ENCODE results near the gene MRPS14. TPM values are rescaled to one million over a fixed set of nuclear protein-coding genes. Genes with fewer than 3 reads are reported as not detected.
"Not testable (repeated sequence)": the region's sequence is repeated elsewhere in the genome, so short reads cannot be mapped to it uniquely, and the experiment has no call there.

Gene MRPS14
- total RNA-seq, 4 donors from 2014 or later, result 10.8 to 15.6 (median 12.3) TPM

DNA sequence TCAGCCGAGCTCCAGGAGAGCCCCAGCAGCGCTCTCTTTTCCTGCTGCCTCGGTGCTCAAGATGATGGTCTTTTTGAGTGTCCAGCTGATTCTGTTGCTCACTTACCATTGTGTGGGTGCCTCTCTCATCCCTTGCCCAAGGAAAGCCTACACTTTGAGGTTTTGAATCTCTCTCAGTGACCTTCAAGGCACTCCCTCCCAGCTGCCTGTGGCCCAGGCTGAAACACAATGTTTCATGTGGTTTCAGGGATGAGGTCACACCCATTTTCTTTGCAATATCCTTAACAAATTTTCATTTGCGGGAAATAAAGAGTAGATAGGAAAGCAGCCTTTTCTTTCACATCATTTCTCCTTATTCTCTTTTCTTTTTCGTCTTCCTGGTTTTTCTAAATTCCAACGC is 12.6 kb upstream of the MRPS14 start:
- Histone ChIP-seq H3K4me3 (no peak overlapping the region), H3K27me3 (no peaks in the 10 kb centered on the region), H3K27ac (no peak overlapping the region), H3K9me3 (no peaks in the 10 kb centered on the region), H3K4me1 (no peaks in the 10 kb centered on the region), H3K36me3 (no peaks in the 10 kb centered on the region)
- no peak for ATAC-seq
- no peak for TF ChIP-seq POLR2A (IDR thresholded peaks at IDR 0.05)
- TF ChIP-seq, protein P1, sequence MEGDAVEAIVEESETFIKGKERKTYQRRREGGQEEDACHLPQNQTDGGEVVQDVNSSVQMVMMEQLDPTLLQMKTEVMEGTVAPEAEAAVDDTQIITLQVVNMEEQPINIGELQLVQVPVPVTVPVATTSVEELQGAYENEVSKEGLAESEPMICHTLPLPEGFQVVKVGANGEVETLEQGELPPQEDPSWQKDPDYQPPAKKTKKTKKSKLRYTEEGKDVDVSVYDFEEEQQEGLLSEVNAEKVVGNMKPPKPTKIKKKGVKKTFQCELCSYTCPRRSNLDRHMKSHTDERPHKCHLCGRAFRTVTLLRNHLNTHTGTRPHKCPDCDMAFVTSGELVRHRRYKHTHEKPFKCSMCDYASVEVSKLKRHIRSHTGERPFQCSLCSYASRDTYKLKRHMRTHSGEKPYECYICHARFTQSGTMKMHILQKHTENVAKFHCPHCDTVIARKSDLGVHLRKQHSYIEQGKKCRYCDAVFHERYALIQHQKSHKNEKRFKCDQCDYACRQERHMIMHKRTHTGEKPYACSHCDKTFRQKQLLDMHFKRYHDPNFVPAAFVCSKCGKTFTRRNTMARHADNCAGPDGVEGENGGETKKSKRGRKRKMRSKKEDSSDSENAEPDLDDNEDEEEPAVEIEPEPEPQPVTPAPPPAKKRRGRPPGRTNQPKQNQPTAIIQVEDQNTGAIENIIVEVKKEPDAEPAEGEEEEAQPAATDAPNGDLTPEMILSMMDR (IDR thresholded peaks at IDR 0.05 in 4 of 5, conservative IDR thresholded peaks at IDR 0.05 in 1 of 5), result no peak
- in situ Hi-C loops (cut with MboI; ENCODE audit: low sequenced_read_pairs in 4 of 4) (loop anchor here in 3 of 4 donors (10.0 to 25.0 kb wide), 2 partner anchors 89 to 276 kb away; no protein-coding TSS in a partner anchor), intact Hi-C loops (cut with DNase I; ENCODE audit: low total_unique reads) (no loop called here)
- DNase-seq, result no peak

DNA sequence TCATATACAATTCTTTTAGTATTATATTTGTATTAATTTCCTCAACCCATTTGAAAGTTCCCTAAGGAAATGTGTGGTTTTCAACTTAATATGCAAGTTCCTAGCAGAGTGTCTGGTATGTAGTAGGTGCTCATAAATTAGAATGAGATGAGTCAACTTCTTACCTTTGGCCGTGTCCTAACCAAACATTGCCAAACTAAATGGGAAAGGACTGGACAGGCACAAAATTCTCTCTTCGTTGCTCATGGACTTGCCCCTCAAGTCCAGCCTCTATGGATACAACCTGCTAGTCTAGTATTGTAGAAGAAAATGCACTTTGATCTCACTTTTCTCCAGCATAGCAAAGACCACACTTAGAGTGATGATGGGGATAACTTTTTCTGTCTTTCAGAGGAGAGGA is 11.6 kb upstream of the MRPS14 start:
- no peaks in the 10 kb centered on the region for H3K9me3 ChIP-seq
- no peaks in the 10 kb centered on the region for H3K4me1 ChIP-seq
- in situ Hi-C loops (cut with MboI; ENCODE audit: low sequenced_read_pairs in 4 of 4), result loop anchor here (5.0 to 25.0 kb wide), 3 partner anchors 88 to 278 kb away; no protein-coding TSS in a partner anchor
- ATAC-seq, result no peak
- no peak for DNase-seq
- intact Hi-C loops (cut with DNase I; ENCODE audit: low total_unique reads), result no loop called here
- no peak overlapping the region for H3K27ac ChIP-seq
- H3K27me3 ChIP-seq, result no peaks in the 10 kb centered on the region
- no peaks in the 10 kb centered on the region for H3K36me3 ChIP-seq
- H3K4me3 ChIP-seq, result no peak overlapping the region
- TF ChIP-seq, protein P1 (IDR thresholded peaks at IDR 0.05 in 4 of 5, conservative IDR thresholded peaks at IDR 0.05 in 1 of 5), result no peak
- TF ChIP-seq POLR2A (IDR thresholded peaks at IDR 0.05), result no peak

DNA sequence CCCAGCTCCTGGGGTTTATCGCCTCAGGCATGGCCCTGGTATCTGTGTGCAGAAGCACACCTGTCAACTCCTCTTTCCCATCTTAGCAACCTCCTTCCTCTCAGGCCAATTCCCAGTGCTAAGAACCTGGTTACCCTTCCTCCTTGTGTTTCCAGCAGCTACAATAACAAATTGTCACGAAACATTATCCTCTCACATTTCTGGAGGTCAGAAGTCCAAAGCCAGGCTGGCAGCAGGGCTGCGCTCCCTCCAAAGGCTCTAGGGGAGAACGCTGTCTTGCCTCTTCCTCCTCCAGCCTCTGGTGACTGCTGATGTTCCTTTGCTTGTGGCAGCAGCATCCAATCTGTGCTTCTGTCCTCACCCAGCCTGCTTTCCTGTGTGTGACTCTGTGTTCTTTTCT is 10.7 kb upstream of the MRPS14 start:
- Histone ChIP-seq H3K4me3 (no peak overlapping the region), H3K36me3 (no peaks in the 10 kb centered on the region), H3K9me3 (no peaks in the 10 kb centered on the region), H3K27ac (no peak overlapping the region), H3K4me1 (no peaks in the 10 kb centered on the region), H3K27me3 (no peaks in the 10 kb centered on the region)
- intact Hi-C loops (cut with DNase I; ENCODE audit: low total_unique reads) (no loop called here), in situ Hi-C loops (cut with MboI; ENCODE audit: low sequenced_read_pairs in 4 of 4) (loop anchor here (5.0 to 25.0 kb wide), 3 partner anchors 88 to 278 kb away; no protein-coding TSS in a partner anchor)
- DNase-seq, result no peak
- ATAC-seq, result no peak
- TF ChIP-seq, protein P1 (IDR thresholded peaks at IDR 0.05 in 4 of 5, conservative IDR thresholded peaks at IDR 0.05 in 1 of 5), result no peak
- no peak for TF ChIP-seq POLR2A (IDR thresholded peaks at IDR 0.05)

DNA sequence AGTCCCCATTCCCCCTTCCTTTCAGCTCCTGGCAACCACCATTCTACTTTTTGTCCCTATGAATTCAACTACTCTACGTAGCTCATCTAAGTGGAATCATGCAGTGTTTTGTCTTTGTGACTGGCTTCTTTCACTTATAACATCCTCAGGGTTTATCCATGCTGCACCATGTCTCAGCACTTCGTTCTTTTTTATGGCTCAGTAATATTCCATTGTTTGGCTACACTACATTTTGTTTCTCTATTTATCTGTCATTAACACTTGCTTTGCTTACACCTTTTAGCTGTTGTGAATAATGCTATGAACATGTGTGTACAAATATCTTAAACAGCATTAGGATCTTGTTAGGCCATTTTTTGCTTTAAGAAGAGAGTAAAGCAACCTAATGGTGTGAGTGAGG is 1.5 kb upstream of the MRPS14 start:
- ATAC-seq (no peak), DNase-seq (no peak)
- H3K27me3 ChIP-seq, result no peaks in the 10 kb centered on the region
- H3K4me1 ChIP-seq, result peaks cover 15 to 22% of the 10 kb centered on the region in 2 donors
- no peak for TF ChIP-seq POLR2A (IDR thresholded peaks at IDR 0.05)
- TF ChIP-seq, protein P1 (IDR thresholded peaks at IDR 0.05 in 4 of 5, conservative IDR thresholded peaks at IDR 0.05 in 1 of 5), result no peak
- H3K36me3 ChIP-seq, result no peaks in the 10 kb centered on the region
- no peak overlapping the region for H3K27ac ChIP-seq
- in situ Hi-C loops (cut with MboI; ENCODE audit: low sequenced_read_pairs in 4 of 4), result loop anchor here in 3 of 4 donors (10.0 to 25.0 kb wide), 2 partner anchors 288 to 300 kb away; no protein-coding TSS in a partner anchor
- H3K9me3 ChIP-seq, result no peaks in the 10 kb centered on the region
- intact Hi-C loops (cut with DNase I; ENCODE audit: low total_unique reads), result loop anchor here (5.0 to 10.0 kb wide), 2 partner anchors 168 to 290 kb away; partner anchors contain the start of gene KIAA0040
- H3K4me3 ChIP-seq, result no peak overlapping the region

DNA sequence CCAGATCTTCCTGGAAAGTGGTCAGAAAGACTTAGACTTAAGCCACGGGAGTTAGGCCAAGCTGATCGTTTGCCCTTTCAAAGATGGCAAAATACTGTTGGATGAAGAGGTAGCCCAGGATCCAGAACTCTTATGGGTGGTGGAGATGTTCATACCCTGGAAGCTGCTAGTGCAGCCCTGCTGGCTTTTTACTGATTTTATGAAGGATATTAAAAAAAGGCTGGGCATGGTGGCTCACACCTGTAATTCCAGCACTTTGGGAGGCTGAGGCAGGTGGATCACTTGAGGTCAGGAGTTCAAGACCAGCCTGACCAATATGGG is 657 bp upstream of the MRPS14 start:
- not testable (repeated sequence) for H3K9me3 ChIP-seq, H3K27me3 ChIP-seq, H3K36me3 ChIP-seq, DNase-seq
- intact Hi-C loops (cut with DNase I; ENCODE audit: low total_unique reads) (loop anchor here (1.0 to 10.0 kb wide), 3 partner anchors 25 to 291 kb away; partner anchors contain the start of genes CACYBP and KIAA0040), in situ Hi-C loops (cut with MboI; ENCODE audit: low sequenced_read_pairs in 4 of 4) (loop anchor here in 1 of 4 donors (10.0 kb wide), 1 partner anchor 301 kb away; no protein-coding TSS in a partner anchor)
- peak overlapping the region; percentile 88 to 95 (median 90) for H3K27ac ChIP-seq
- peaks cover 15 to 22% of the 10 kb centered on the region in 2 donors for H3K4me1 ChIP-seq
- peak in 1 of 2 donors; percentile 4 for ATAC-seq
- H3K4me3 ChIP-seq, result peak overlapping the region; percentile 93 to 99 (median 98)

Data from gastrocnemius medialis (tissue), 4 donors.